T1000 (cell line): ENCODE measurements around the gene CCDC8.
"Not testable (repeated sequence)": the region's sequence is repeated elsewhere in the genome, so short reads cannot be mapped to it uniquely, and the experiment has no call there.

Source experiments
- DNase-seq: peaks from one replicate; lab custom pipeline; 2025; ENCODE audit warnings: mixed read lengths; lab: John Stamatoyannopoulos, UW

Gene CCDC8

GRCh38 chr19:46413262-46414031 is at the start of gene CCDC8:
Gene CCDC8, minus strand, starts transcription at chr19:46413564. Its CDS starts 754 bp downstream, at chr19:46412810.
- no peak for DNase-seq

- DNase-seq = no peak
These were observed 48.2 kb upstream of the CCDC8 start for GRCh38 chr19:46461537-46461936.

GRCh38 chr19:46460981-46461380 is 47.6 kb upstream of the CCDC8 start:
- DNase-seq = no peak

- DNase-seq = no peak
These were observed 46.7 kb upstream of the CCDC8 start for GRCh38 chr19:46460055-46460454.

- no peak for DNase-seq
These were observed 43.6 kb upstream of the CCDC8 start for GRCh38 chr19:46456930-46457329.

GRCh38 chr19:46454244-46454643 is 40.9 kb upstream of the CCDC8 start:
- no peak for DNase-seq

- DNase-seq = no peak
These were observed 40.3 kb upstream of the CCDC8 start for GRCh38 chr19:46453661-46454060.

GRCh38 chr19:46452186-46452585 is 38.8 kb upstream of the CCDC8 start:
- DNase-seq = no peak

GRCh38 chr19:46451352-46451751 is 38.0 kb upstream of the CCDC8 start:
- no peak for DNase-seq

GRCh38 chr19:46450737-46451136 is 37.4 kb upstream of the CCDC8 start:
- no peak for DNase-seq

GRCh38 chr19:46449228-46449627 is 35.9 kb upstream of the CCDC8 start:
- DNase-seq = no peak

- DNase-seq = no peak
These were observed 35.2 kb upstream of the CCDC8 start for GRCh38 chr19:46448601-46449000.

GRCh38 chr19:46447824-46448223 is 34.5 kb upstream of the CCDC8 start:
- no peak for DNase-seq

- DNase-seq = no peak
These were observed 33.6 kb upstream of the CCDC8 start for GRCh38 chr19:46447006-46447405.

- DNase-seq = no peak
These were observed 32.7 kb upstream of the CCDC8 start for GRCh38 chr19:46446021-46446420.

- DNase-seq = no peak
These were observed 29.6 kb upstream of the CCDC8 start for GRCh38 chr19:46442808-46443450.

- DNase-seq = no peak
These were observed 28.5 kb upstream of the CCDC8 start for GRCh38 chr19:46441866-46442265.

- not testable (repeated sequence) for DNase-seq
These were observed 22.3 kb upstream of the CCDC8 start for GRCh38 chr19:46435689-46436088.

- DNase-seq = no peak
These were observed 21.6 kb upstream of the CCDC8 start for GRCh38 chr19:46435009-46435408.

GRCh38 chr19:46433470-46433869 is 20.1 kb upstream of the CCDC8 start:
- DNase-seq = not testable (repeated sequence)

- no peak for DNase-seq
These were observed 18.5 kb upstream of the CCDC8 start for GRCh38 chr19:46431824-46432223.

- no peak for DNase-seq
These were observed 16.6 kb upstream of the CCDC8 start for GRCh38 chr19:46429999-46430398.
